ENCODE measurements around the gene CD46.

CD46 gene

GRCh38 chr1:207822602-207823451, 71.0 kb downstream of the CD46 start:
- DNase-seq (ENCODE audit: low spot score) (no peak), ATAC-seq (ENCODE audit: low read depth) (no peak)
- Histone ChIP-seq H3K4me3 (ENCODE audit: severe bottlenecking) (no peak overlapping the region), H3K36me3 (ENCODE audit: low read depth) (no peaks in the 10 kb centered on the region), H3K9me3 (ENCODE audit: severe bottlenecking) (no peaks in the 10 kb centered on the region), H3K27ac (ENCODE audit: poor library complexity, severe bottlenecking) (peak overlapping the region; percentile 65), H3K27me3 (ENCODE audit: insufficient read depth, poor library complexity, severe bottlenecking) (no peaks in the 10 kb centered on the region), H3K4me1 (ENCODE audit: insufficient read depth, poor library complexity, severe bottlenecking) (peaks cover 30% of the 10 kb centered on the region)
- no peak for TF ChIP-seq CTCF (IDR thresholded peaks at IDR 0.05; ENCODE audit: poor library complexity, severe bottlenecking)

GRCh38 chr1:207823531-207823879, 71.7 kb downstream of the CD46 start:
- no peak for ATAC-seq (ENCODE audit: low read depth)
- no peaks in the 10 kb centered on the region for H3K36me3 ChIP-seq (ENCODE audit: low read depth)
- H3K27ac ChIP-seq (ENCODE audit: poor library complexity, severe bottlenecking): peak overlapping the region; percentile 65
- H3K27me3 ChIP-seq (ENCODE audit: insufficient read depth, poor library complexity, severe bottlenecking): no peaks in the 10 kb centered on the region
- no peak for DNase-seq (ENCODE audit: low spot score)
- TF ChIP-seq CTCF (IDR thresholded peaks at IDR 0.05; ENCODE audit: poor library complexity, severe bottlenecking): no peak
- no peak overlapping the region for H3K4me3 ChIP-seq (ENCODE audit: severe bottlenecking)
- no peaks in the 10 kb centered on the region for H3K9me3 ChIP-seq (ENCODE audit: severe bottlenecking)
- peaks cover 30% of the 10 kb centered on the region for H3K4me1 ChIP-seq (ENCODE audit: insufficient read depth, poor library complexity, severe bottlenecking)

- no peak overlapping the region for H3K4me3 ChIP-seq (ENCODE audit: severe bottlenecking)
- no peaks in the 10 kb centered on the region for H3K27me3 ChIP-seq (ENCODE audit: insufficient read depth, poor library complexity, severe bottlenecking)
- peaks cover 30% of the 10 kb centered on the region for H3K4me1 ChIP-seq (ENCODE audit: insufficient read depth, poor library complexity, severe bottlenecking)
- DNase-seq (ENCODE audit: low spot score) (peak; percentile 70), ATAC-seq (ENCODE audit: low read depth) (peak; percentile 82)
- H3K27ac ChIP-seq (ENCODE audit: poor library complexity, severe bottlenecking): peak overlapping the region; percentile 65
- TF ChIP-seq CTCF (IDR thresholded peaks at IDR 0.05; ENCODE audit: poor library complexity, severe bottlenecking): peak; percentile 26
- no peaks in the 10 kb centered on the region for H3K9me3 ChIP-seq (ENCODE audit: severe bottlenecking)
- H3K36me3 ChIP-seq (ENCODE audit: low read depth): no peaks in the 10 kb centered on the region
Observed at GRCh38 chr1:207823880-207824566, 72.2 kb downstream of the CD46 start.

DNA sequence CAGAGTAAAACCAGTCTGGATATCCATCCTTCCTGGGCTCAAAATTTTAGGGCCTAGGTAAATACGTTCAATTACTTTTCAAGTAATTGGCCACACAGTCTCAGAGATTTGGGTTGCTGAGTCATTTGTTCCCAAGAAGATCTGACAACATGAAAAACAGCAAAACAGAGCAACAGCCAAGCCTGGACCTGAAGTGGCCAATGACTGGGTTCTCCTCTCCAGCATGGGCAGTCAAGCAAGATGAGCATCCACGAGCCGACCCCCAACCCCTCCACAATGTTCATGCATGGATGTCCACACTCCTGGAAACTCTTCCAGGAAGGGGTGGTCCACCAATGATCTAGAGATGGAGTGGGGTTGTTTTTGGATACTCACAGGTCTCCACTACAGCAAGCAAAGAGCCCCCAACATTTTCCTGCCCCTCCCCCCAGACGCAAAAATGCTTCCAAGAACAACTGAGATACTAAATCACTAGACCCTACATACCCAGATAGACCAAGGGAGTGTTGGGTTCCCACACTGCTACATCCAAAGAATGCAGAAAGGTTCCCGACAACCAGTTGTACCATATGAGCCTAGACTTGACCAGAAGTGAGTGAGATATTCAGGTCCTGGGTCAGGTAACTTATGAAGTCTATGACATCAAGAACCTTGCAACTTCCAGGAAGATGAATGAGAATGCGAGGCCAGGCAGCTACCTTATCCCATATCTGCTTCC, 73.0 kb downstream of the CD46 start:
- no peak overlapping the region for H3K4me3 ChIP-seq (ENCODE audit: severe bottlenecking)
- H3K36me3 ChIP-seq (ENCODE audit: low read depth): no peaks in the 10 kb centered on the region
- H3K9me3 ChIP-seq (ENCODE audit: severe bottlenecking): no peaks in the 10 kb centered on the region
- H3K4me1 ChIP-seq (ENCODE audit: insufficient read depth, poor library complexity, severe bottlenecking): peaks cover 30% of the 10 kb centered on the region
- H3K27ac ChIP-seq (ENCODE audit: poor library complexity, severe bottlenecking): peak overlapping the region; percentile 65
- no peaks in the 10 kb centered on the region for H3K27me3 ChIP-seq (ENCODE audit: insufficient read depth, poor library complexity, severe bottlenecking)
- ATAC-seq (ENCODE audit: low read depth) (no peak), DNase-seq (ENCODE audit: low spot score) (no peak)
- no peak for TF ChIP-seq CTCF (IDR thresholded peaks at IDR 0.05; ENCODE audit: poor library complexity, severe bottlenecking)
